ENCODE results near the gene MACROD1.
A peak's percentile ranks its signal among the peaks of the same experiment; 100 is the strongest.
"Not testable (repeated sequence)": the region's sequence is repeated elsewhere in the genome, so short reads cannot be mapped to it uniquely, and the experiment has no call there.

The MACROD1 gene

GRCh38 chr11:63966444-63966843 is 199.5 kb downstream of the MACROD1 start:
- H3K4me3 ChIP-seq (ENCODE audit: low read depth, low read length), result no peak overlapping the region
- no peak for DNase-seq (ENCODE audit: low read depth)
- TF ChIP-seq MYC (IDR thresholded peaks at IDR 0.05; ENCODE audit: low read depth, low read length), result no peak
- TF ChIP-seq CTCF (IDR thresholded peaks at IDR 0.05; ENCODE audit: low read depth, low read length), result no peak
- TF ChIP-seq POLR2A (IDR thresholded peaks at IDR 0.05; ENCODE audit: extremely low read depth, insufficient read length), result no peak
- no peak for TF ChIP-seq MAX (IDR thresholded peaks at IDR 0.05; ENCODE audit: low read depth, low read length)

- not testable (repeated sequence) for H3K4me3 ChIP-seq (ENCODE audit: low read depth, low read length); DNase-seq (ENCODE audit: low read depth)
These were observed 202.0 kb downstream of the MACROD1 start for GRCh38 chr11:63963895-63964294.

GRCh38 chr11:63961608-63962412 is 204.1 kb downstream of the MACROD1 start:
- TF ChIP-seq POLR2A (IDR thresholded peaks at IDR 0.05; ENCODE audit: extremely low read depth, insufficient read length) (no peak), CTCF (IDR thresholded peaks at IDR 0.05; ENCODE audit: low read depth, low read length) (no peak), MYC (IDR thresholded peaks at IDR 0.05; ENCODE audit: low read depth, low read length) (peak; percentile 74), MAX (IDR thresholded peaks at IDR 0.05; ENCODE audit: low read depth, low read length) (peak; percentile 86)
- DNase-seq (ENCODE audit: low read depth), result peak; percentile 93
- no peak overlapping the region for H3K4me3 ChIP-seq (ENCODE audit: low read depth, low read length)

GRCh38 chr11:63958008-63958407 is 207.9 kb downstream of the MACROD1 start:
- DNase-seq (ENCODE audit: low read depth), result no peak
- no peak for TF ChIP-seq MAX (IDR thresholded peaks at IDR 0.05; ENCODE audit: low read depth, low read length)
- no peak for TF ChIP-seq CTCF (IDR thresholded peaks at IDR 0.05; ENCODE audit: low read depth, low read length)
- TF ChIP-seq MYC (IDR thresholded peaks at IDR 0.05; ENCODE audit: low read depth, low read length), result no peak
- no peak for TF ChIP-seq POLR2A (IDR thresholded peaks at IDR 0.05; ENCODE audit: extremely low read depth, insufficient read length)
- no peak overlapping the region for H3K4me3 ChIP-seq (ENCODE audit: low read depth, low read length)

GRCh38 chr11:63952570-63952969 is 213.3 kb downstream of the MACROD1 start:
- TF ChIP-seq CTCF (IDR thresholded peaks at IDR 0.05; ENCODE audit: low read depth, low read length) (no peak), POLR2A (IDR thresholded peaks at IDR 0.05; ENCODE audit: extremely low read depth, insufficient read length) (no peak), MYC (IDR thresholded peaks at IDR 0.05; ENCODE audit: low read depth, low read length) (no peak), MAX (IDR thresholded peaks at IDR 0.05; ENCODE audit: low read depth, low read length) (no peak)
- no peak for DNase-seq (ENCODE audit: low read depth)
- H3K4me3 ChIP-seq (ENCODE audit: low read depth, low read length), result no peak overlapping the region

- no peak overlapping the region for H3K4me3 ChIP-seq (ENCODE audit: low read depth, low read length)
- peak; percentile 92 for DNase-seq (ENCODE audit: low read depth)
- TF ChIP-seq POLR2A (IDR thresholded peaks at IDR 0.05; ENCODE audit: extremely low read depth, insufficient read length) (no peak), MYC (IDR thresholded peaks at IDR 0.05; ENCODE audit: low read depth, low read length) (peak; percentile 83), MAX (IDR thresholded peaks at IDR 0.05; ENCODE audit: low read depth, low read length) (peak; percentile 65)
These were observed 214.0 kb downstream of the MACROD1 start for GRCh38 chr11:63951779-63952536.
